AG10803 (cell line): ENCODE results near the gene CDC34.
"Not testable (repeated sequence)": the region's sequence is repeated elsewhere in the genome, so short reads cannot be mapped to it uniquely, and the experiment has no call there.

Experiments
- DNase-seq: peaks from one replicate; pipeline ENCODE4 v3.0.0; 2010; ENCODE audit warnings: low read depth
- H3K4me3 ChIP-seq: 2 replicates; pipeline ENCODE4 v1.5.1; 2011; ENCODE audit warnings: mild to moderate bottlenecking, low read length, control low read depth
- CTCF ChIP-seq: conservative IDR thresholded peaks from 2 replicates; pipeline ENCODE4 v1.5.1; 2011; ENCODE audit warnings: mild to moderate bottlenecking, low read length, control low read depth, inconsistent platforms

CDC34 gene

GRCh38 chr19:580274-580835 is 48.8 kb downstream of the CDC34 start:
- H3K4me3 ChIP-seq = no peak overlapping the region
- TF ChIP-seq CTCF = no peak

GRCh38 chr19:581399-582111 is 50.0 kb downstream of the CDC34 start:
- DNase-seq = no peak
- H3K4me3 ChIP-seq = no peak overlapping the region
- TF ChIP-seq CTCF = no peak

More at GRCh38 chr19:580274-580835, 48.8 kb downstream of the CDC34 start:
- DNase-seq = no peak

GRCh38 chr19:582497-583197 is 51.1 kb downstream of the CDC34 start:
- no peak for DNase-seq
- H3K4me3 ChIP-seq = no peak overlapping the region
- TF ChIP-seq CTCF = no peak

- no peak overlapping the region for H3K4me3 ChIP-seq
- no peak for DNase-seq
- TF ChIP-seq CTCF = no peak
These were observed 51.8 kb downstream of the CDC34 start for GRCh38 chr19:583198-583967.

GRCh38 chr19:583968-584239 is 52.3 kb downstream of the CDC34 start:
- TF ChIP-seq CTCF = no peak
- H3K4me3 ChIP-seq = no peak overlapping the region
- no peak for DNase-seq

GRCh38 chr19:584240-585001 is 52.9 kb downstream of the CDC34 start:
- DNase-seq = no peak
- no peak overlapping the region for H3K4me3 ChIP-seq
- TF ChIP-seq CTCF = peak; percentile 71

GRCh38 chr19:585146-585545 is 53.6 kb downstream of the CDC34 start:
- DNase-seq = not testable (repeated sequence)

More at GRCh38 chr19:585146-585545, 53.6 kb downstream of the CDC34 start:
- not testable (repeated sequence) for H3K4me3 ChIP-seq
